Fibroblast of upper back skin (primary cell): Measurements from ENCODE around the gene CRYBG2.
"Not testable (repeated sequence)": the region's sequence is repeated elsewhere in the genome, so short reads cannot be mapped to it uniquely, and the experiment has no call there.

Source experiments
- DNase-seq: peaks from one replicate; pipeline ENCODE4 v3.0.0-alpha.2; 2013

CRYBG2 gene

DNA sequence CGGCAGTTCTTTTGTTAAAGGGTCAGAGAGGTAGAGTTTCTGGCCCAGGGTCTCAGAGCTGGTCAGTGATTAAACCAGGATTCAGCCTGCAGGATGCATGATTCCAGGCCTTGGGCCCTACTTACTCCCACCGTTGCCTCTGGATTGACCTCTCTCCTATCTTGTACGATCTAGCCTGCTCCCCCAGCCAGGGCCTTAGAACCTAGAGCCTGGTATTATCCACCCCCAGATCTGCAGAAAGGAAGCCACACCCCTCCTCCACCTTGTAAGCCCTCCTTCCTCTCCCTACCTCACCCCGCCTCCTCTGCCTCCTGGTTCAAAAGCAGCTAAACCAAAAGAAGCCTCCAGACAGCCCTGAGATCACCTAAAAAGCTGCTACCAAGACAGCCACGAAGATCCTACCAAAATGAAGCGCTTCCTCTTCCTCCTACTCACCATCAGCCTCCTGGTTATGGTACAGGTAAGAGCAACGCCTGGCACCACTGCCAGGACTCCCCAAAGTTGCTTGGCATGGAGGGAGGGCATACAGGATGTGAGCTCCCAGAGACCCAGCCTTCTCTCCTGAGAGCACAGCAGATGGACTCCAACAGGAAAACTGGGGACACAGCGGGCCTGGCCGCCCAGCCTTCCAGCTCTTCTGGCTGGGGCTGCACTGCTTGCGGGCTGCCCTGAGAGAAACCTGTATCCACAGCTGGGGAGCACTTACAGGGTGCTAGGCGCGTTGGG lies 36.2 kb downstream of the CRYBG2 start, which contains the start of gene CD52:
Gene CD52, plus strand, starts transcription at position 347 of the 726 bp plus-strand sequence. Its CDS starts 60 bp downstream, at position 407.
- DNase-seq = no peak

- DNase-seq = no peak
These were observed 36.8 kb downstream of the CRYBG2 start for GRCh38 chr1:26317146-26317545.

GRCh38 chr1:26315874-26316850 lies 37.8 kb downstream of the CRYBG2 start:
- DNase-seq = no peak

- DNase-seq = no peak
These were observed 39.4 kb downstream of the CRYBG2 start for GRCh38 chr1:26314501-26314900.

DNA sequence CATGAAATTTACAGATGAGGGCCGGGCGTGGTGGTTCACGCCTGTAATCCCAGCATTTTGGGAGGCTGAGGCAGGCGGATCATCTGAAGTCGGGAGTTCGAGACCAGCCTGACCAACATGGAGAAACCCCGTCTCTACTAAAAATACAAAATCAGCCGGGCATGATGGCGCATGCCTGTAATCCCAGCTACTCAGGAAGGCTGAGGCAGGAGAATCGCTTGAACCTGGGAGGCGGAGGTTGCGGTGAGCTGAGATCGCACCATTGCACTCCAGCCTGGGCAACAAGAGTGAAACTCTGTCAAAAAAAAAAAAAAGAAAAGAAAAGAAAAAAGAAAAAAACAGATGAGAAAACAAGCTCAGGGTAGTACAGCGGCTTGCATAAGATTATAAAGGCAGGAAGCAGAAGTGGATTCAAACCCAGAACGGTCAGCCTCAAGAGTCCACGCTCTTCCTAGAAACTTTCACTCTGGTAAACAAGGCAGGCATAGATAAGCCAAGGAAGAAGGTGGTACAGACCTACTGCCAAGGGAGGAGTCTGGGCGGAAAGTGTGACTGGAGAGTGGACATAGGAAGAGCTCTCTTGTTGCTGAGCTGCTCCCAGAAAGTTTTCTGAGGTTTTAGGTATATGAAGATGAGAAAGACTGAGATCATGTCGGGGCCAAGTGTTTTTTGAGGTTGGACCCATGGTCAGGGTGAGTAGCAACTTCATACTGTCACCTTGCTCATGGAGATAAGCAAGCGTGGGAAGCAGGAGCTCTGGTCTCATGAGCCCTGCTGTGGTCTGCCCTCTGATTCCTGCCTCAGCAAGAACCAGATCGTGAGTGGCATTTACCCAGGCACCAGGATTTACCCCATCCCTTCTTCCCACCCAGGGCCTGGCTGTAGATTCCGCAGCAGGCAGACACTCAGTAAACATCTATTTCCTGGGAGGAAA lies 45.7 kb downstream of the CRYBG2 start:
- not testable (repeated sequence) for DNase-seq

GRCh38 chr1:26307363-26307781 lies 46.6 kb downstream of the CRYBG2 start:
- no peak for DNase-seq

DNA sequence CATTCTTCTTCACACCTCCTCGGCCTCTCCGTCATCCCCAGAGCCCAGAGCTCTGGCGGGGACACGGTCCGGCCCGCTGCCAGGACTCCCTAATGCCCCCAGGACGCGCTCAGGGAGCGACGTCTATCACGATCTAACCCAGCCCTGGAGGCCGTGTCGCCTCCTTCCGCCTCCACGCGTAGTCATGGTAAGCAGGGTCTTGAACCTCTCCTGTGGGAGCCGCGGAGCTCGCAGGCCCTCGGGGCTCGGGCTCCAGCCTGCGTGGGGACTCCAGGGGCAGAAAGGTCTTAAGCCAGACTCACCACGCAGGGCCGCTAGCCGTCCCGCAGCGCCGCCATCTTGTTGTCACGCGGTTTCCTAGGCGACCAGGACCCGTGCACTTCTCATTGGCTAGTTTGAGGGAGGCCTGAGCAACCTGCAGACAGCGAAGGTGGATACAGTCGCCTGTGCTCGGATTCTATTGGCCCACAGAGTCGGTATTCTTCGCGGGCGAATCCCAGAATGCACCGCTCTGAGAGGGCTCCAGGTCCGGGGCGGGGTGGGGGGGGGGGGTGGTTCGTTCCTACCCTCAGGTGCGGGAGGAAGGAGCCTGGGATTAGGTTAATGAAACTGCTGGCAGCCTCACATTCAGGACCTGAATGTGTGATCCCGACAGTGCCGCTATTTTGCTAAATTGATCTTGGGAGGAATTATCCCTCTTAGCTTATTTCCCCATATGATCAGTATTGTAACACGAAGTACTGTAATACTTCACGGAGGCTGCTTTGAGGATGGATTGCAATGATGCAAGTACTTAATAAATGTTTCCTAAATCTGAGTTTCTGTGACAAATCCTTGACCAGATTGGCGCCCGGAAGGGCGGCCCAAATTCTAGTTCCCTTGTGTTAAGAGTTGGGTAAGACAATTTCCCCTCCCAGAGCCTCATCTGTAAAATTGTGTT lies 47.4 kb downstream of the CRYBG2 start, which contains the start of gene UBXN11:
Gene UBXN11, minus strand, starts transcription at position 347 of the 940 bp plus-strand sequence. CDS start 3,753 bp downstream, outside the sequence.
- DNase-seq = peak; percentile 94

DNA sequence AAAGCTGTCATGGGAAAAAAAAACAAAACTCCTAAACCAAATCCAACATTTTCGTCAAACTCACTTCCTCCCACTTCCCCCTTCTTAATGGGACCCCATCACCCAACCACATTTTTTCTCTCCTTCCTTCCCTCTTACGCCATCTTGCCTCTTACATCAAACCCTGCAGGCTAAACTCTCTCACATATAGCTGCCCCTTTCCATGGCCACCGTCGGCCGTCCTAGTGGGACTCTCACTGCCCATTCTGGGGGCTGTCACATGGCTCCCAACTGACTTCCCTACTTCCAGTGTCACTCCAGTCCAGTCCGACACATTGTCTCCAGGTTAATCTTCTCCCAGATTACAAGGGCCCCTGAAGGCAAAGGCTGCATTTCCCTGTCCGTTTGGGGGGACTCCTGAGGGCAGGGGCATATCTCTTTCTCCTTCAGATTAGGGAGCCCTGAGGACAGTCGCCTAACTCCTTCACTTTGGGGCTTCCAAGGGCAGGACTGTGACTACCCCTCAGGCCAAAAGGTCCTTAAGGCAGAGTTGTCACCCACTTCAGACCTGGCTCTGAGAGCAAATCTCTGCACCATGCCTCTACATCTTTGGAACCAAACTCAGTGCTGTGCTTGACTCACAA lies 48.2 kb downstream of the CRYBG2 start:
- no peak for DNase-seq

GRCh38 chr1:26302733-26303405 lies 51.1 kb downstream of the CRYBG2 start:
- DNase-seq = peak; percentile 62

DNA sequence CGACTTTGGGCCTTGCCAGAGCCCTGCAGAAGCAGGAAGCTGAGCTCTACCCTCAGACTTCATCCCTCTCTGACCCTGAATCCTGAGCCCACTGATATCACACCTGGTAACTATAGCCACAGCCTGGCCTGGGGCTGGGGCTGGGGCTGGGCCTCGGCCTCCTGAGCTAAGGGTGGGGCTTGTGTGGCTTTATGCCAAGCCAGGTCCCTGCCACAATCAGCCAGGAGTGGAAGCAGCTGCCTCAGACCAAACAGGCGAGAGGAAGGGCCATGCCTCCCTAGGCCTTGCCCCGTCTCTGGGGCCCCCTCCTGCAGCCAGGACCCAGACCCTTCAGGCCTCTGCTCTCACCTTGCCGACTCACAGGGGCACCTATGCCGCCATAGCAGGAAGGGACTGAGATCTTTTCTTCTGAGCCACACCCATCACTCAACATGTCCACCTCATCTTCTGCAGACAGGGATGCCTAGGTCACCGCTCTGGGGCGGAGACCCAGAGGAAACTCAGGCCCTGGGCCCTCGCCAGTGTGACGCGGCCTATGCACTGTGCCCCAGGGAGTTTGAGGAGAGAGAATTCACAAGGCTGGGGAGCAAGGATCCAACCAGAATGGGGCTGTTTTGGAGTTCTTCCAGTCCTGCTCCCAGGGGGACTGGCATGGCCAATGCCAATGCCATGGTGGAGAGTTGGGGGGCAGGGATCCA lies 53.2 kb downstream of the CRYBG2 start:
- DNase-seq = no peak

DNA sequence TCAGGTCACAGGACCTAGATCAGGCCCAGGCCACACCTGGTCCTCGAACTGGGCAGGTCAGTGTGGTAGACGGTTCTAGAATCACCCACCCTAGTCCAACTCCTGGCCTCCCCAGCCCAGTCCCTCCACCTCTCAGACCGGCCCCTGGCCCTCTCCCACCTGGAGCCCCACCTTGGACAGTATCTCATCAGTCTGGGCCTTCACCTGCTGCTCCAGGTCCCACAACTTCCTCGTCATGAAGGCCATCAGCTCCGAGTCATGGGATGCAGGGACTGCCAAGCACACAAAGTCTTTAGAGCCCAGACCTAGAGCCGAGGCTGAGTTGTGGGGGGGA lies 56.2 kb downstream of the CRYBG2 start:
- no peak for DNase-seq

DNA sequence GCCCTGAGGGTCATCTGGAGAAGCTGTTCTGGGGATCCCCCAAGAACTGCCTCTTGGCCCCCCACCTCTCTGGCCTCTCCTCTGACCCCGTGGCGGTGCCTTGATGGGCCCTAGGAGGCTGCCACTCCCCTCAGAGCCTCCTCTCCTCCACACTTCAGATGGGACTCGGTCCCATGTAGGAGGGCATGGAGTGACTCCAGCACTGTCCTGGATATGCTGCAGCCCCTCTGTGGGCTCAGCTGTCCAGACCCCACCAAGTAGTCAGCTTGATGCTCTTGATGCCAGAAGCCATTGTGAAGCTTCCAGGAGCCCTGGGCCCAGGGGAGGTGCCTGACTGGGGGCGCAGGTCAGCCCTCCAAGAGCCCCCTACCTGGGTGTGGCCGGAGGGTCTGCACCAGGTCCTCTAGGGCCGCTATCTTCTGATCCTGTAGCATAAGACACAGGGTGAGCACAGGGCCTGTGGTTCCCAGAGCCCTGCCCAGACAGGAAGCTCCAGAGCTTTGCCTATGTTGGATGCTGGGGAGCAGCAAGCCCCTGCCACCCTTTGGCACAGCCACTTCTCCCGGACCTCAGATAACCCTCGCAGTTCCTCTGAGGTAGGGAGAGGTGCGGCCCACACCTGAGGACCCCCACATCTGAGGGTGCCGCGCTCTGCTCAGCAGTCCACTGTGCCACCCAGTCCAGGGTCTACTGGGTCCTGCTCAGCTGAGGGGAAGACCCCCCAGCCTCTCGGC lies 56.7 kb downstream of the CRYBG2 start:
- DNase-seq = no peak

DNA sequence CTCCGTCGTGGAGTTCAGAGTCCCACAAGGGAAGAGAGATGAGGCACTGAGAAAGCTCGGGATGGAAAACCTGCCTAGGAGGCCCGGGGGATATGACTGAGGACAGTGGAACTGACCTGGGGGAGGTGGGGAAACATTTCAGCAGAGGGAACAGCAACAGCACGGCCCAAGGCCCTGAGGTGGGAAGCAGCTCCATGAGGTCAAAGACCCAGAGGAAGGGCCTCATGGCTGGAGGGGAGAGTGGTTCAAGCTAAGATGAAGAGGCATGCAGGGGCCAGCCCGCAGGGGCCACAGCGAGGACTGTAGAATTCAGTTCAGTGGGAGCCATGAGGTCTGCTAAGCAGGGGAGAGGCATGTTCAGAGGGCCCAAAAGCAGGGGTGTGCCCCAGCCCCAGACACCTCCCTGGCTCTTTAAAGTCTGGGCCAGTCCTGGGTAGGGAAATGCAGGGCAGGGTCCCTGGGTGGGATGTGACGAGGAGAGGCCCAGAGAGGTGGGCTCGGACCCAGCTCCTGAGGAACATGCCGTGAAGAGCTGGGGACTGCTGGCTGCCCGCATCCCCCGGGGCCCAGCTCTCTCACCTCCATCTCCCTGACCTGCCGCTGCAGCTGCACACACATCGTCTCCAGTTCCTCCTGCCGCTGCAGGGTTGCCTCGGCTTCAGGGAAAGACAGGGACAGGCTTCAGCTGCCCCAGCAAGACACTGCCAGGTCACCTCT lies 57.4 kb downstream of the CRYBG2 start:
- DNase-seq = no peak

DNA sequence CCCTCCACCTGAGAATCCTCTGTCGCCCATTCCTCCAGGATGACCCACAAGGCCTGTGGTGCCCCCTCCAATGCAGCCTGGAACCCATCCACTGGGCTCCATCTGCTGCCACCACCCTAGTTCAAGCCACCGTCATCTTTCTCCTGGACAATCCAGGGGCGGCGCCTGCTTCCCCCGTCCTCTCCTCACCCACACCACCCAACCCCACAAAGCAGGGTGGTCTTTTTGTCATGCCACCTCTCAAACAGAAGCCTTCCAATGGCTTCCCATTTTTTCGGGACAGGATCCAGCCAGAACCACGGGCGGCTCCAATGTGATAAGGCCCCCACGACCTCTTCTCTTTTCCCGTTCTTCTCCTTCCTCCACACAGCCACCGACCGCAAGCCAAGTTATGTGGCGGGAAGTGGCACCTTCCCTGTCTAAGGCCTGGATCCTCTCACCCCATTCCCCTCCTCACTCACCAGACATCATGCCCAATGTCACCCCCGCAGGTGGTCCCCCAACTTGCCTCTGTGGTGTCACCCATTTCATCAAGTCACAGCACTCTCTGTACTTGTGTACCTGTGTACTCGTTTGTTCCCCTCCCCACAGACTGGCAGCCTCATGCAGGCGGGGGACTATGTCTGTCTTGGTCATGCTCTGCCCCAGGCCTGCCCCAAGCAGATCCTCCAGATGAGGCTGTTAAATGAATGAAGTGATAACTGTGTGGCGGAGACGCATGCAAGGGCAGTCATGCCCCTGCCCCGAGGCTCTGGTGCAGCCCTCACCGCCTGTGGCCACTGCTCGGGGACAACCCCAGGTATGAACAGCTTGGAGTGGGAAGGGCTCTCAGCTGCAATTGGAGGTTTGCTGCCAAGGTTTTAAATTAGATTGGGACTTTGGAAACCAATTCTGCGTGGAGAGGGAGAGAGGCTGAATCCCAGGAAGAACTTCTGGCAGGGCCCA lies 58.5 kb downstream of the CRYBG2 start:
- DNase-seq = no peak

DNA sequence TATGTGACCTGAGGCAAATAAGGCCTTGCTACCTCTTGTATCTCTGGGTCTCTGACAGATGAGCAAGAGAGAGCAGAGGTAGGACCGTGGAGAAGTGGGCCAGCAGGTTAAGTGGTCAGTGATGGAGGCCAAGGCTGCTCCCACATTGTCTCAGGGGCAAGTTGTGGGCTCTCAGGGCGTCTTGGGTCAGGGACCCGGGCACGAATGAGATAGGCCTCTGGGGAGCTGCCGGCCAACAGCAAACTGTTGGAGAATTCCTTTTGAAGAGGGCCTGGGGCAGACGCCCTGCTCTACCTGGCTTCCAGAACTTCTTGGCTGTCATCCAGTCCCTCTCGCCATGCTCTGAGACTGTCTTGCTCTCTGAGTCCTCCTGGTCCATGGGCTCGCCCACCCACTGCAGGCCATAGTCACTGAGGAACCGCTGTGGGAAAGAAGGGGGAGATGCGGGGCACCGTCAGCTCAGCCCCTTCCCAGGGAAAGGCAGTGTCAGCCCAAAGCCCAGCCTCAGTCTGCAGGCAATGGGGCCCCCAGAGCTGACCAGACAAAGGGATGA lies 59.9 kb downstream of the CRYBG2 start:
- DNase-seq = no peak

GRCh38 chr1:26292735-26293134 lies 61.2 kb downstream of the CRYBG2 start:
- not testable (repeated sequence) for DNase-seq

DNA sequence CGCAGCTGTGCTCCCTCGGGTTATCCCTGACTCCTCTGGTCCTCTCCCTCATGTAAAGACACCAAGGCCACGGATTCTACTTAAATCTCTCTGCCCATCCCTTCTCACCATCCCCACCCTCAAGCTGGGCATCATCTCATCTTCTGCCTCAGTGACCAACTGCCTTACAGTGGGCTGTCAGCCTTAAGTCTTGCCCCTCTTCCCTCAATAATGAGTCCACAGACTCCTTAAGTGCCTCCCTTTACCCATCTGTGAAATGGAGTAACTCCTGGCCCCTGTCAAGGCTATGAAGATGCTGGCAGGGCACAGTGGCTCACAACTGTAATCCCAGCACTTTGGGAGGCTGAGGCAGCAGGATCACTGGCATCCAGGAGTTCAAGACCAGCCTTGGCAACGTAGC lies 62.0 kb downstream of the CRYBG2 start:
- no peak for DNase-seq
